NCI-H1436 (cell line): ENCODE results near the gene CNEP1R1.

Source experiments
- DNase-seq: peaks from one replicate; lab custom pipeline; 2025; lab: John Stamatoyannopoulos, UW

Gene CNEP1R1

GRCh38 chr16:50065241-50065623, 40.2 kb downstream of the CNEP1R1 start:
- no peak for DNase-seq

GRCh38 chr16:50065624-50066481, 40.8 kb downstream of the CNEP1R1 start, which contains the start of gene HEATR3:
Gene HEATR3, plus strand, starts transcription at chr16:50065970. Its CDS starts 162 bp downstream, at chr16:50066132.
- DNase-seq = peak; percentile 88

GRCh38 chr16:50066482-50067289, 41.7 kb downstream of the CNEP1R1 start:
- no peak for DNase-seq

GRCh38 chr16:50067290-50067853, 42.3 kb downstream of the CNEP1R1 start:
- peak; percentile 18 for DNase-seq

- no peak for DNase-seq
Measured at GRCh38 chr16:50068550-50068949, 43.5 kb downstream of the CNEP1R1 start.

- DNase-seq = no peak
Measured at GRCh38 chr16:50069060-50069459, 44.0 kb downstream of the CNEP1R1 start.

- DNase-seq = no peak
Measured at GRCh38 chr16:50071075-50071671, 46.1 kb downstream of the CNEP1R1 start.

GRCh38 chr16:50072730-50073129, 47.7 kb downstream of the CNEP1R1 start:
- no peak for DNase-seq

- no peak for DNase-seq
Measured at GRCh38 chr16:50079397-50080140, 54.5 kb downstream of the CNEP1R1 start.

- DNase-seq = no peak
Measured at GRCh38 chr16:50081428-50082018, 56.5 kb downstream of the CNEP1R1 start.

GRCh38 chr16:50083996-50084395, 59.0 kb downstream of the CNEP1R1 start:
- DNase-seq = no peak

GRCh38 chr16:50086176-50086575, 61.2 kb downstream of the CNEP1R1 start:
- no peak for DNase-seq
